WTC11 (cell line): ENCODE data around the gene LSM2. TPM values are rescaled to one million over a fixed set of nuclear protein-coding genes. Genes with fewer than 3 reads are reported as not detected.

Source experiments
- ATAC-seq: fragments of 200-7000 bp; cut with Tn5 transposase; 2 replicates; pipeline ENCODE4 v1.10.0; 2021; ENCODE audit warnings: mild to moderate bottlenecking, moderate library complexity
- CTCF ChIA-PET: fragments of 300-600 bp; sonication (Branson Sonifier 250); formaldehyde crosslinking; loops from one replicate; lab custom pipeline; 2021; ENCODE audit warnings: antibody characterized with exemption; lab: Charles Lee
- POLR2A ChIA-PET: fragments of 350-600 bp; sonication (Branson Sonifier 250); formaldehyde crosslinking; loops from one replicate; lab custom pipeline; 2021; ENCODE audit warnings: antibody characterized with exemption; lab: Charles Lee
- DNase-seq: peaks from one replicate; pipeline ENCODE4 v3.0.0; 2021; ENCODE audit warnings: low spot score
- H3K27ac Mint-ChIP-seq: 2 replicates; pipeline ENCODE4 v1.8.0; 2021; ENCODE audit warnings: mixed read lengths
- H3K27me3 Mint-ChIP-seq: 2 replicates; pipeline ENCODE4 v1.8.0; 2021; ENCODE audit warnings: low read depth, mild to moderate bottlenecking, moderate library complexity, mixed read lengths
- H3K36me3 Mint-ChIP-seq: 2 replicates; pipeline ENCODE4 v1.8.0; 2021; ENCODE audit warnings: mixed read lengths
- H3K4me1 Mint-ChIP-seq: 2 replicates; pipeline ENCODE4 v1.8.0; 2022; ENCODE audit warnings: mixed read lengths
- H3K4me3 Mint-ChIP-seq: 2 replicates; pipeline ENCODE4 v1.8.0; 2021; ENCODE audit warnings: mild to moderate bottlenecking, moderate library complexity, mixed read lengths
- H3K9me3 Mint-ChIP-seq: 2 replicates; pipeline ENCODE4 v1.8.0; 2021; ENCODE audit warnings: mixed read lengths
- ELF4 ChIP-seq: sonication (generic); formaldehyde crosslinking; IDR thresholded peaks from 2 replicates; pipeline ENCODE4 v1.8.1; 2022; ENCODE audit warnings: low read depth, mild to moderate bottlenecking, moderate library complexity, missing genetic modification reagents
- FOXP1 ChIP-seq: sonication (generic); formaldehyde crosslinking; IDR thresholded peaks from 2 replicates; pipeline ENCODE4 v1.8.0; 2022; ENCODE audit warnings: missing genetic modification reagents, mild to moderate bottlenecking, moderate library complexity, borderline replicate concordance
- ZNF121 ChIP-seq: sonication (generic); formaldehyde crosslinking; IDR thresholded peaks from 2 replicates; pipeline ENCODE4 v1.8.0; 2023; ENCODE audit warnings: missing genetic modification reagents
- ZNF138 ChIP-seq: sonication (generic); formaldehyde crosslinking; conservative IDR thresholded peaks from 2 replicates; pipeline ENCODE4 v1.8.1; 2022; ENCODE audit warnings: mild to moderate bottlenecking, moderate library complexity, missing genetic modification reagents
- ZNF396 ChIP-seq: fragments of 250-450 bp; sonication (Bioruptor Pico); IDR thresholded peaks from 2 replicates; pipeline ENCODE4 v1.8.0; 2021; ENCODE audit warnings: mild to moderate bottlenecking, moderate library complexity, borderline replicate concordance
- total RNA-seq: library from RNA; stranded (reverse); gene quantifications from 3 replicates; pipeline ENCODE4 v1.2.3, GENCODE V29; 2021
- TF ChIP-seq, protein P1 (sequence below): sonication (generic); formaldehyde crosslinking; IDR thresholded peaks from 2 replicates; pipeline ENCODE4 v1.8.0; 2022; ENCODE audit warnings: mild to moderate bottlenecking, missing genetic modification reagents
- TF ChIP-seq, protein P2 (sequence below): sonication (generic); formaldehyde crosslinking; IDR thresholded peaks from 2 replicates; pipeline ENCODE4 v1.8.0; 2023; ENCODE audit warnings: missing genetic modification reagents
- TF ChIP-seq, protein P3 (sequence below): fragments of 250-450 bp; sonication (Bioruptor Pico); IDR thresholded peaks from 2 replicates; pipeline ENCODE4 v1.9.0; 2021; ENCODE audit warnings: mild to moderate bottlenecking, borderline replicate concordance
- TF ChIP-seq, protein P4 (sequence below): fragments of 250-450 bp; sonication (Bioruptor Pico); IDR thresholded peaks from 2 replicates; pipeline ENCODE4 v1.9.0; 2021; ENCODE audit warnings: moderate library complexity, mild to moderate bottlenecking, inconsistent platforms, borderline replicate concordance
- TF ChIP-seq, protein P5 (sequence below): sonication (generic); formaldehyde crosslinking; IDR thresholded peaks from 2 replicates; pipeline ENCODE4 v1.8.0; 2023; ENCODE audit warnings: mild to moderate bottlenecking, missing genetic modification reagents

LSM2 gene
- total RNA-seq, 1 experiment from 2014 or later, result 104 TPM

DNA sequence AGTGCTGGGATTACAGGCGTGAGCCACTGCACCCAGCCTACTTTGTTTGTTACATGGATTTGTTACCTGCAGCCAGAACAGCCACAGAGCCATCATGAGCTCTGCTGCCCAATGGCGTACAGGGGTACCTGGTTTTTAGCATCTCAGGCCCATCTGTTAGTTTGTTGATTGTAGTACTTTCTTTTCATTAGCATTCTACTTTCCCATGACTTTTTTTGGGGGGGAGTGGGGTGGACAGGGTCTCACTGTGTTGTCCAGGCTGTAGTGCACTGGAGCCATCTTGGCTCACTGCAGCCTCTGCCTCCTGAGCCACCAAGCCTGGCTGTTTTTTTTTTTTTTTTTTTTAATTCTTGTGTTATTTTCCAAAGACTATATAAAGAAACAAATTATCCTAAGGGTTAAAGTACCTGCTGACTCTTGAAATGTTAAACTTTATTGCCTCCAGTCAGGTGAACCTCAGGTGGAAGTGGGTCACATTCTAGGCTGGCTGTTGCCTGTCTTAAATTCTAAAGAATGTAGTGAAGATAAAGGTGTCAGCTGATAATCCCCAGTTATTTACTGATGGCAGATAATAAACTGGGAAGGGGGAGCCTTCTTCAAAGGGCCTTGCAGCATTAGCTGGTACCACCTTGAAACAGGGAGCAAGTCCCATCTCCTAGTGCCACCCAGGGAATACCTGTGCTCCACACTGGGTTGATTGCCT, 40.7 kb upstream of the LSM2 start:
- CTCF ChIA-PET, result no interaction called here
- no peak overlapping the region for H3K27ac Mint-ChIP-seq
- H3K36me3 Mint-ChIP-seq, result peaks cover under 1% of the 10 kb centered on the region; the same call in 1 of the 2 replicates
- H3K9me3 Mint-ChIP-seq, result peaks cover under 1% of the 10 kb centered on the region
- H3K4me3 Mint-ChIP-seq, result no peak overlapping the region
- DNase-seq, result no peak
- H3K27me3 Mint-ChIP-seq, result 0 out of 2 replicates have a peak, but pooled peaks cover under 1% of the 10 kb centered on the region
- TF ChIP-seq, protein P1, sequence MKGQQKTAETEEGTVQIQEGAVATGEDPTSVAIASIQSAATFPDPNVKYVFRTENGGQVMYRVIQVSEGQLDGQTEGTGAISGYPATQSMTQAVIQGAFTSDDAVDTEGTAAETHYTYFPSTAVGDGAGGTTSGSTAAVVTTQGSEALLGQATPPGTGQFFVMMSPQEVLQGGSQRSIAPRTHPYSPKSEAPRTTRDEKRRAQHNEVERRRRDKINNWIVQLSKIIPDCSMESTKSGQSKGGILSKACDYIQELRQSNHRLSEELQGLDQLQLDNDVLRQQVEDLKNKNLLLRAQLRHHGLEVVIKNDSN, result no peak
- 0 out of 2 replicates have a peak, but pooled peaks have one; percentile 16 for TF ChIP-seq ZNF121 (CRISPR knock-in tag)
- TF ChIP-seq, all 79 proteins: peak for 1
- ATAC-seq, result no peak
- H3K4me1 Mint-ChIP-seq, result no peaks in the 10 kb centered on the region
- POLR2A ChIA-PET, result interaction anchor here (1.3 kb wide), 1 partner anchor 15 kb away, joined by 4 read pairs; the partner anchor contains the start of gene NEU1

DNA sequence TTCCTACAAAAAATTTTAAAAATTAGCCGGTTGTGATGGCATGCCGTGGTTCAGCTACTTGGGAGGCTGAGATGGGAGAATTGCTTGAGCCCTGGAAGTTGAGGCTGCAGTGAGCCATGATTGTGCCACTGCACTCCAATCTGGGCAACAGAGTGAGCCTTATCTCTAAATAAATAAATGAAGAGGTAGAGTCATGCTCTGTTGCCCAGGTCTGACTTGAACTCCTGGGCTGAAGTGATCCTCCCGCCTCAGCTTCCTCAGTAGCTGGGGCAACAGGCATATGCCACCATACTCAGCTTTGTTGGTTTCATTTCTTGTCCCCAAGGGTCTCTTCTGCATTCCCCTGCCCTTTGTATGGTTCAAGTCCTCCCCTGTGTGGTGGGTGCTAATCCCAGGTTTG, 37.7 kb upstream of the LSM2 start:
- ChIA-PET POLR2A (no interaction called here), CTCF (interaction anchor here (0.7 to 1.3 kb wide), 3 partner anchors 14 to 115 kb away, joined by 3 read pairs; partner anchors contain the start of gene DDAH2)
- no peak overlapping the region for H3K27ac Mint-ChIP-seq
- no peak for ATAC-seq
- no peaks in the 10 kb centered on the region for H3K27me3 Mint-ChIP-seq
- no peak overlapping the region for H3K4me3 Mint-ChIP-seq
- H3K4me1 Mint-ChIP-seq, result no peaks in the 10 kb centered on the region
- TF ChIP-seq ZNF396 (CRISPR knock-in tag) (no peak), FOXP1 (CRISPR knock-in tag) (no peak), ELF4 (CRISPR knock-in tag) (no peak), ZNF138 (CRISPR knock-in tag) (no peak)
- TF ChIP-seq, protein P2, sequence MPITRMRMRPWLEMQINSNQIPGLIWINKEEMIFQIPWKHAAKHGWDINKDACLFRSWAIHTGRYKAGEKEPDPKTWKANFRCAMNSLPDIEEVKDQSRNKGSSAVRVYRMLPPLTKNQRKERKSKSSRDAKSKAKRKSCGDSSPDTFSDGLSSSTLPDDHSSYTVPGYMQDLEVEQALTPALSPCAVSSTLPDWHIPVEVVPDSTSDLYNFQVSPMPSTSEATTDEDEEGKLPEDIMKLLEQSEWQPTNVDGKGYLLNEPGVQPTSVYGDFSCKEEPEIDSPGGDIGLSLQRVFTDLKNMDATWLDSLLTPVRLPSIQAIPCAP (CRISPR knock-in tag), result no peak
- TF ChIP-seq, protein P3, sequence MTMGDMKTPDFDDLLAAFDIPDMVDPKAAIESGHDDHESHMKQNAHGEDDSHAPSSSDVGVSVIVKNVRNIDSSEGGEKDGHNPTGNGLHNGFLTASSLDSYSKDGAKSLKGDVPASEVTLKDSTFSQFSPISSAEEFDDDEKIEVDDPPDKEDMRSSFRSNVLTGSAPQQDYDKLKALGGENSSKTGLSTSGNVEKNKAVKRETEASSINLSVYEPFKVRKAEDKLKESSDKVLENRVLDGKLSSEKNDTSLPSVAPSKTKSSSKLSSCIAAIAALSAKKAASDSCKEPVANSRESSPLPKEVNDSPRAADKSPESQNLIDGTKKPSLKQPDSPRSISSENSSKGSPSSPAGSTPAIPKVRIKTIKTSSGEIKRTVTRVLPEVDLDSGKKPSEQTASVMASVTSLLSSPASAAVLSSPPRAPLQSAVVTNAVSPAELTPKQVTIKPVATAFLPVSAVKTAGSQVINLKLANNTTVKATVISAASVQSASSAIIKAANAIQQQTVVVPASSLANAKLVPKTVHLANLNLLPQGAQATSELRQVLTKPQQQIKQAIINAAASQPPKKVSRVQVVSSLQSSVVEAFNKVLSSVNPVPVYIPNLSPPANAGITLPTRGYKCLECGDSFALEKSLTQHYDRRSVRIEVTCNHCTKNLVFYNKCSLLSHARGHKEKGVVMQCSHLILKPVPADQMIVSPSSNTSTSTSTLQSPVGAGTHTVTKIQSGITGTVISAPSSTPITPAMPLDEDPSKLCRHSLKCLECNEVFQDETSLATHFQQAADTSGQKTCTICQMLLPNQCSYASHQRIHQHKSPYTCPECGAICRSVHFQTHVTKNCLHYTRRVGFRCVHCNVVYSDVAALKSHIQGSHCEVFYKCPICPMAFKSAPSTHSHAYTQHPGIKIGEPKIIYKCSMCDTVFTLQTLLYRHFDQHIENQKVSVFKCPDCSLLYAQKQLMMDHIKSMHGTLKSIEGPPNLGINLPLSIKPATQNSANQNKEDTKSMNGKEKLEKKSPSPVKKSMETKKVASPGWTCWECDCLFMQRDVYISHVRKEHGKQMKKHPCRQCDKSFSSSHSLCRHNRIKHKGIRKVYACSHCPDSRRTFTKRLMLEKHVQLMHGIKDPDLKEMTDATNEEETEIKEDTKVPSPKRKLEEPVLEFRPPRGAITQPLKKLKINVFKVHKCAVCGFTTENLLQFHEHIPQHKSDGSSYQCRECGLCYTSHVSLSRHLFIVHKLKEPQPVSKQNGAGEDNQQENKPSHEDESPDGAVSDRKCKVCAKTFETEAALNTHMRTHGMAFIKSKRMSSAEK (CRISPR knock-in tag), result no peak
- TF ChIP-seq, protein P4, sequence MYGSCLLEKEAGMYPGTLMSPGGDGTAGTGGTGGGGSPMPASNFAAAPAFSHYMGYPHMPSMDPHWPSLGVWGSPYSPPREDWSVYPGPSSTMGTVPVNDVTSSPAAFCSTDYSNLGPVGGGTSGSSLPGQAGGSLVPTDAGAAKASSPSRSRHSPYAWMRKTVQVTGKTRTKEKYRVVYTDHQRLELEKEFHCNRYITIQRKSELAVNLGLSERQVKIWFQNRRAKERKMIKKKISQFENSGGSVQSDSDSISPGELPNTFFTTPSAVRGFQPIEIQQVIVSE (CRISPR knock-in tag), result no peak
- TF ChIP-seq, protein P5, sequence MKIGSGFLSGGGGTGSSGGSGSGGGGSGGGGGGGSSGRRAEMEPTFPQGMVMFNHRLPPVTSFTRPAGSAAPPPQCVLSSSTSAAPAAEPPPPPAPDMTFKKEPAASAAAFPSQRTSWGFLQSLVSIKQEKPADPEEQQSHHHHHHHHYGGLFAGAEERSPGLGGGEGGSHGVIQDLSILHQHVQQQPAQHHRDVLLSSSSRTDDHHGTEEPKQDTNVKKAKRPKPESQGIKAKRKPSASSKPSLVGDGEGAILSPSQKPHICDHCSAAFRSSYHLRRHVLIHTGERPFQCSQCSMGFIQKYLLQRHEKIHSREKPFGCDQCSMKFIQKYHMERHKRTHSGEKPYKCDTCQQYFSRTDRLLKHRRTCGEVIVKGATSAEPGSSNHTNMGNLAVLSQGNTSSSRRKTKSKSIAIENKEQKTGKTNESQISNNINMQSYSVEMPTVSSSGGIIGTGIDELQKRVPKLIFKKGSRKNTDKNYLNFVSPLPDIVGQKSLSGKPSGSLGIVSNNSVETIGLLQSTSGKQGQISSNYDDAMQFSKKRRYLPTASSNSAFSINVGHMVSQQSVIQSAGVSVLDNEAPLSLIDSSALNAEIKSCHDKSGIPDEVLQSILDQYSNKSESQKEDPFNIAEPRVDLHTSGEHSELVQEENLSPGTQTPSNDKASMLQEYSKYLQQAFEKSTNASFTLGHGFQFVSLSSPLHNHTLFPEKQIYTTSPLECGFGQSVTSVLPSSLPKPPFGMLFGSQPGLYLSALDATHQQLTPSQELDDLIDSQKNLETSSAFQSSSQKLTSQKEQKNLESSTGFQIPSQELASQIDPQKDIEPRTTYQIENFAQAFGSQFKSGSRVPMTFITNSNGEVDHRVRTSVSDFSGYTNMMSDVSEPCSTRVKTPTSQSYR (CRISPR knock-in tag), result no peak
- TF ChIP-seq, all 79 proteins: peak for 0
- Mint-ChIP-seq H3K9me3 (no peaks in the 10 kb centered on the region), H3K36me3 (peaks cover 18% of the 10 kb centered on the region)
- DNase-seq, result no peak
